ENCODE data around the gene KCNIP4.

DNA sequence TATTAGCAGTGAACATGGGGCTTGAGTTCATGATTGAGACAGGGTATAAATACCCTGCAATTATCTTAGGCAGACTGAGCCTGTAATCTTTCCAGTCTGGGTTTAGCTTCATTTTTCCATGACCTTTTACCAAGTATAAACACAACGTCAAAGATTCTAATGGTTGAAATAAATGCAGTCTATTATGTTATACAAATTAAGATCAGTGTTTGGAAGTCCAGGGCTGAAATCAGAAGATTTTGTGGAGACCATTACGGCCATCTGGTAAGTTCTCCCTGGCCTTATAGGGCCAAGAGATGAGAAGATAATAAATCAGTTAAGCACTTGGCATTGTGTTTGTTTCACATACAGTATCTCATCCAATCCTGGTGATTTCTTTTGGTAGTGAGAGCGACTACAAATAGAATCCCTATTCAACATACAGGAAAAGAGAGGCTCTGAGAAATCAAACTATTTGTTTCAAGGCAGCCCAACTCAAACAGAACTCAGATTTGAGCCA lies 822.5 kb downstream of the KCNIP4 start:
- TF ChIP-seq EZH2 (IDR thresholded peaks at IDR 0.05) (no peak), POLR2AphosphoS5 (IDR thresholded peaks at IDR 0.05; ENCODE audit: borderline replicate concordance, low read depth, low read length) (no peak), FOXP2 (optimal IDR thresholded peaks at IDR 0.05; ENCODE audit: control extremely low read depth, extremely low read length, insufficient read depth) (no peak)
